GM12878 (cell line): ENCODE results near the gene CD83. TPM values are rescaled to one million over a fixed set of nuclear protein-coding genes. Genes with fewer than 3 reads are reported as not detected.

Experiments
- ATAC-seq: fragments of 200-7000 bp; cut with Tn5 transposase; 3 replicates; pipeline ENCODE4 v1.9.1; 2020; ENCODE audit warnings: mild to moderate bottlenecking, moderate library complexity
- BruUV-seq: library from RNA; stranded (reverse); fragments of 400-500 nt; replicated peaks from 2 replicates; lab custom pipeline; 2021; lab: Mats Ljungman, UMichigan
- CTCF ChIA-PET: fragments of 300-600 bp; sonication (Branson Sonifier 250); formaldehyde crosslinking; extraction: SDS; loops from one replicate; lab custom pipeline; 2021; ENCODE audit warnings: inconsistent platforms; lab: Yijun Ruan, JAX
- POLR2A ChIA-PET: fragments of 350-600 bp; formaldehyde crosslinking; extraction: SDS; loops from one replicate; lab custom pipeline; 2021; ENCODE audit warnings: inconsistent platforms; lab: Charles Lee
- RAD21 ChIA-PET: fragments of 300-600 bp; sonication (Branson Sonifier 250); formaldehyde crosslinking; loops from one replicate; lab custom pipeline; 2023; ENCODE audit warnings: antibody characterized with exemption; ENCODE audit not compliant: unreplicated experiment; lab: Charles Lee
- SMC1A ChIA-PET: fragments of 300-600 bp; sonication (Branson Sonifier 250); formaldehyde crosslinking; loops from one replicate; lab custom pipeline; 2023; ENCODE audit not compliant: unreplicated experiment, uncharacterized antibody; lab: Charles Lee
- DNase-seq: peaks from one replicate; pipeline ENCODE4 v3.0.0-alpha.2; 2011; ENCODE audit warnings: low read depth, low spot score
- FAIRE-seq: peaks from 3 replicates; lab custom pipeline; 2011; peaks lifted over from hg19 to GRCh38; lab: Jason Lieb, UNC
- H2AFZ ChIP-seq: 2 replicates; pipeline ENCODE4 v1.6.0; 2011; ENCODE audit warnings: low read depth, low read length, control low read depth; ENCODE audit not compliant: control insufficient read depth
- H3K27ac ChIP-seq: 2 replicates; pipeline ENCODE4 v1.5.1; 2011; ENCODE audit warnings: control low read depth; ENCODE audit not compliant: control insufficient read depth, insufficient read depth
- H3K27me3 ChIP-seq, 2 experiments: replicated peaks in 1 of 2; 2 replicates each; pipeline versions ENCODE4 v1.6.0 to v1.6.1; 2011; ENCODE audit warnings: low read length in 1 of 2; ENCODE audit not compliant: control insufficient read depth in 2 of 2, insufficient read depth in 2 of 2
- H3K36me3 ChIP-seq, 2 experiments: 2 replicates each; pipeline ENCODE4 v1.5.1; 2011; ENCODE audit warnings: low read length in 1 of 2; ENCODE audit not compliant: control insufficient read depth in 2 of 2, insufficient read depth in 2 of 2
- H3K4me1 ChIP-seq: 2 replicates; pipeline ENCODE4 v1.6.1; 2011; ENCODE audit warnings: mild to moderate bottlenecking, low read length, moderate library complexity, mixed read lengths; ENCODE audit not compliant: control insufficient read depth, insufficient read depth
- H3K4me2 ChIP-seq: 2 replicates; pipeline ENCODE4 v1.6.0; 2011; ENCODE audit warnings: control low read depth; ENCODE audit not compliant: control insufficient read depth, insufficient read depth
- H3K4me3 ChIP-seq: fragments of 200-600 bp; sonication (generic); 2 replicates; pipeline ENCODE4 v1.5.1; 2016
- H3K79me2 ChIP-seq: 2 replicates; pipeline ENCODE4 v1.6.0; 2011; ENCODE audit warnings: low read length; ENCODE audit not compliant: control insufficient read depth, insufficient read depth
- H3K9ac ChIP-seq: 2 replicates; pipeline ENCODE4 v1.8.0; 2011; ENCODE audit warnings: low read length, control low read depth, mixed read lengths; ENCODE audit not compliant: control insufficient read depth, insufficient read depth
- H3K9me3 ChIP-seq: replicated peaks from 3 replicates; pipeline ENCODE4 v1.5.1; 2011; ENCODE audit warnings: mild to moderate bottlenecking, low read length; ENCODE audit not compliant: control insufficient read depth, insufficient read depth
- H4K20me1 ChIP-seq: 2 replicates; pipeline ENCODE4 v1.6.0; 2011; ENCODE audit not compliant: control insufficient read depth, insufficient read depth
- ATF3 ChIP-seq: IDR thresholded peaks from 2 replicates; pipeline ENCODE4 v1.6.1; 2011; ENCODE audit warnings: low read depth, mild to moderate bottlenecking, low read length, moderate library complexity, borderline replicate concordance; ENCODE audit errors: extremely low read depth
- BCL11A ChIP-seq: IDR thresholded peaks from 2 replicates; pipeline ENCODE4 v1.6.1; 2011; ENCODE audit warnings: low read depth, low read length
- BRCA1 ChIP-seq: IDR thresholded peaks from 2 replicates; pipeline ENCODE4 v1.6.1; 2011; ENCODE audit warnings: low read depth, low read length, improper control_type of control experiment
- CBX5 ChIP-seq: sonication (generic); IDR thresholded peaks from 2 replicates; pipeline ENCODE4 v1.6.1; 2016; ENCODE audit warnings: low read depth, moderate library complexity, mild to moderate bottlenecking, inconsistent platforms
- CHD1 ChIP-seq: IDR thresholded peaks from 2 replicates; pipeline ENCODE4 v1.6.1; 2012; ENCODE audit warnings: low read depth, low read length, improper control_type of control experiment
- CHD2 ChIP-seq: IDR thresholded peaks from 2 replicates; pipeline ENCODE4 v1.6.1; 2011; ENCODE audit warnings: low read depth, low read length, improper control_type of control experiment, borderline replicate concordance
- CREB1 ChIP-seq: IDR thresholded peaks from 2 replicates; pipeline ENCODE4 v1.6.1; 2012; ENCODE audit warnings: low read depth, mild to moderate bottlenecking, inconsistent platforms
- ESRRA ChIP-seq: IDR thresholded peaks from 2 replicates; pipeline ENCODE4 v1.6.1; 2012; ENCODE audit warnings: mild to moderate bottlenecking, low read length, improper control_type of control experiment
- HDAC6 ChIP-seq: fragments of 200-600 bp; sonication (generic); IDR thresholded peaks from one replicate; pipeline ENCODE4 v1.8.0; 2017; ENCODE audit warnings: antibody characterized with exemption; ENCODE audit not compliant: unreplicated experiment
- JUNB ChIP-seq: IDR thresholded peaks from 2 replicates; pipeline ENCODE4 v1.6.1; 2016; ENCODE audit warnings: antibody characterized with exemption, mild to moderate bottlenecking
- KAT2A ChIP-seq: conservative IDR thresholded peaks from 2 replicates; pipeline ENCODE4 v1.6.1; 2011; ENCODE audit warnings: low read depth, low read length; ENCODE audit not compliant: control insufficient read depth
- RBBP5 ChIP-seq: fragments of 200-600 bp; sonication (generic); conservative IDR thresholded peaks from 2 replicates; pipeline ENCODE4 v1.6.1; 2016
- RCOR1 ChIP-seq: conservative IDR thresholded peaks from 2 replicates; pipeline ENCODE4 v1.6.1; 2012; ENCODE audit warnings: low read depth, low read length, improper control_type of control experiment
- SMAD5 ChIP-seq: IDR thresholded peaks from 2 replicates; pipeline ENCODE4 v1.6.1; 2016; ENCODE audit warnings: antibody characterized with exemption, low read depth
- TCF12 ChIP-seq: IDR thresholded peaks from 2 replicates; pipeline ENCODE4 v1.6.1; 2011; ENCODE audit warnings: low read depth, mild to moderate bottlenecking, low read length
- WGBS: methylation state at CpG from one replicate; pipeline ENCODE4 v1.1.6; 2016; ENCODE audit warnings: low lambda C conversion rate; ENCODE audit not compliant: insufficient replicate concordance, insufficient coverage; ENCODE audit errors: missing lambda C conversion rate; 5-methylcytosine and 5-hydroxymethylcytosine counted together
- in situ Hi-C: fragments of 300-500 bp; cut with MboI; formaldehyde crosslinking; loops from 9 replicates; pipeline ENCODE4 v1.14.3; 2018; ENCODE audit warnings: mixed read lengths
- intact Hi-C: fragments of 100-400 bp; cut with micrococcal nuclease; formaldehyde crosslinking; loops from one replicate; pipeline ENCODE4 v1.14.2; 2022; ENCODE audit not compliant: unreplicated experiment
- polyA plus RNA-seq, 11 experiments: library from polyadenylated mRNA; depleted of rRNA in 4 of 11; unstranded in 6 of 11; stranded (reverse) in 5 of 11; fragments of >200 nt; fragmentation: Nextera tagmentation in 4 of 11; fragmentation: Illumina TruSeq in 1 of 11; extraction: Ambion mirVana in 4 of 11; extraction: Trizol in 1 of 11; gene quantifications; 1 replicate in 1 of 11; 2 replicates in 10 of 11; pipeline versions ENCODE4 v1.2.1 to v1.2.3, GENCODE V29; 2011 to 2016; ENCODE audit warnings: inconsistent platforms in 2 of 11, missing spikeins in 2 of 11, low read depth in 1 of 11
- total RNA-seq, 4 experiments: library from RNA; depleted of rRNA in 3 of 4; stranded (reverse); fragments of >200 nt in 3 of 4; fragmentation: Illumina TruSeq in 1 of 4; extraction: Trizol in 1 of 4; gene quantifications; 2 replicates each; pipeline versions ENCODE4 v1.2.1 to v1.2.3, GENCODE V29; 2013 to 2021

The CD83 gene
- total and polyA plus RNA-seq, 10 of the 15 experiments (the other 5 are each of a cell fraction or from before 2014, with no cell fraction given), result 76.1 to 174 (median 129) TPM

- intact Hi-C loops, result loop anchor here (1.0 to 5.0 kb wide), 2 partner anchors 14 to 33 kb away; no protein-coding TSS in a partner anchor
- SMC1A ChIA-PET, result interaction anchor here (1.0 to 16.9 kb wide), 7 partner anchors 9 to 44 kb away, joined by 3 to 319 read pairs (median 18); partner anchors contain the start of gene CD83
Measured at GRCh38 chr6:14094721-14095120, 22.9 kb upstream of the CD83 start.

DNA sequence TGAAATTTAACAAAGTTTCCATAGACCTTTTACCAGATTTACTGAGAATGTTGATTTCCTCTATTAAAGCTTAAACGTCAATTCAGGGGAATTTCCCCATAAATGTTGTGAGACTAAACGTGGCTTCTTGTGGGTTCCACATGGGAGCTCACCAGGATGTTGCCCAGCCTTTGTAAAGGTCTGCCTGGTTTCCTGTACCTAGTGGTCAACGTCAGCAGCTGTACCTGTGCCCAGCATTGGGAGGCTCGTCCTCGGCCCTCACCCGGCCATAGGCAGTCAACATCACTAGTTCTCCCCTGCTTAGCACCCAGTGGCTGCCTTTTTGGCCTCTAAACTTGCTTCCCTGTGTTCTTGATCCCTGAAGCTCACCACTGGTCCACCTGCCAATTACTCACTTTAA is 22.1 kb upstream of the CD83 start:
- POLR2A ChIA-PET, result interaction anchor here (0.7 to 7.0 kb wide), 10 partner anchors 10 to 53 kb away, joined by 3 to 126 read pairs (median 4); partner anchors contain the start of gene CD83
- CTCF ChIA-PET, result interaction anchor here (0.6 to 4.9 kb wide), 17 partner anchors 9 to 301 kb away, joined by 3 to 54 read pairs (median 4); partner anchors contain the start of gene CD83
- BruUV-seq, result no TSS peak
- TF ChIP-seq BCL11A (peak; percentile 49; the same call in 1 of the 2 replicates), RCOR1 (no peak), RBBP5 (no peak), ATF3 (no peak), CREB1 (peak; percentile 80), ESRRA (no peak), SMAD5 (no peak), CBX5 (0 out of 2 replicates have a peak, but pooled peaks have one; percentile 40), JUNB (no peak; the same call in 1 of the 2 replicates), CHD1 (no peak), KAT2A (no peak), CHD2 (0 out of 2 replicates have a peak, but pooled peaks have one; percentile 26), HDAC6 (no peak)

More at GRCh38 chr6:14094721-14095120, 22.9 kb upstream of the CD83 start:
- no peak for ATAC-seq
- Histone ChIP-seq H3K9ac (peak overlapping the region; percentile 26; the same call in 1 of the 2 replicates), H3K9me3 (no peaks in the 10 kb centered on the region; the same call in 1 of the 3 replicates), H3K27me3 (no peaks in the 10 kb centered on the region), H3K4me3 (peak overlapping the region; percentile 0; the same call in 1 of the 2 replicates), H4K20me1 (no peaks in the 10 kb centered on the region), H3K4me2 (peak overlapping the region; percentile 78), H3K79me2 (no peaks in the 10 kb centered on the region), H3K4me1 (peaks cover 63% of the 10 kb centered on the region), H3K27ac (peak overlapping the region; percentile 80), H2AFZ (no peak overlapping the region), H3K36me3 (no peaks in the 10 kb centered on the region)
- ChIA-PET RAD21 (interaction anchor here (1.2 to 10.3 kb wide), 8 partner anchors 15 to 35 kb away, joined by 3 to 164 read pairs (median 6); partner anchors contain the start of gene CD83), CTCF (interaction anchor here (0.9 to 4.9 kb wide), 15 partner anchors 9 to 51 kb away, joined by 3 to 54 read pairs (median 6); partner anchors contain the start of gene CD83), POLR2A (interaction anchor here (0.9 to 7.0 kb wide), 6 partner anchors 9 to 32 kb away, joined by 3 to 126 read pairs (median 6); partner anchors contain the start of gene CD83)
- TF ChIP-seq TCF12, result no peak
- TF ChIP-seq BRCA1, result 0 out of 2 replicates have a peak, but pooled peaks have one; percentile 7
- no peak for FAIRE-seq
- DNase-seq, result no peak
- in situ Hi-C loops, result no loop called here
- BruUV-seq, result TSS peak; percentile 87
- WGBS, result 44% methylated on average over 4 of the region's 4 CpGs

More for the DNA sequence above, 22.1 kb upstream of the CD83 start:
- RAD21 ChIA-PET, result interaction anchor here (1.0 to 10.3 kb wide), 10 partner anchors 8 to 34 kb away, joined by 3 to 164 read pairs (median 6); partner anchors contain the start of gene CD83
- peaks cover 56% of the 10 kb centered on the region for H3K4me1 ChIP-seq
- H3K9ac ChIP-seq, result peak overlapping the region; percentile 26; the same call in 1 of the 2 replicates
- SMC1A ChIA-PET, result interaction anchor here (0.6 to 16.9 kb wide), 9 partner anchors 12 to 51 kb away, joined by 3 to 319 read pairs (median 13); partner anchors contain the start of gene CD83
- H3K27me3 ChIP-seq, result no peaks in the 10 kb centered on the region
- H3K36me3 ChIP-seq, result no peaks in the 10 kb centered on the region
- H3K4me3 ChIP-seq, result no peak overlapping the region
- H3K79me2 ChIP-seq, result no peaks in the 10 kb centered on the region
- no peak overlapping the region for H2AFZ ChIP-seq
- in situ Hi-C loops (no loop called here), intact Hi-C loops (no loop called here)
- ATAC-seq, result peak; percentile 79
- DNase-seq, result no peak
- FAIRE-seq, result no peak
- WGBS, result 4% methylated on average over 6 of the region's 6 CpGs
- peak overlapping the region; percentile 80; the same call in 1 of the 2 replicates for H3K27ac ChIP-seq
- H3K4me2 ChIP-seq, result peak overlapping the region; percentile 78
- no peaks in the 10 kb centered on the region; the same call in 2 of the 3 replicates for H3K9me3 ChIP-seq
- no peaks in the 10 kb centered on the region for H4K20me1 ChIP-seq
